PC-9 (cell line): Measurements from ENCODE around the gene RNF19B.

Source experiments
- EZH2 ChIP-seq: fragments of 200-600 bp; sonication (generic); IDR thresholded peaks from 2 replicates; pipeline ENCODE4 v1.8.0; 2017; ENCODE audit warnings: antibody characterized with exemption, low read depth
- TF ChIP-seq, protein P1 (sequence below): fragments of 200-600 bp; sonication (generic); conservative IDR thresholded peaks from 2 replicates; pipeline ENCODE4 v1.6.1; 2017; ENCODE audit warnings: mixed run types, antibody characterized with exemption, mild to moderate bottlenecking, moderate library complexity

GRCh38 chr1:32949519-32949918 is 15.1 kb downstream of the RNF19B start:
- TF ChIP-seq, protein P1, sequence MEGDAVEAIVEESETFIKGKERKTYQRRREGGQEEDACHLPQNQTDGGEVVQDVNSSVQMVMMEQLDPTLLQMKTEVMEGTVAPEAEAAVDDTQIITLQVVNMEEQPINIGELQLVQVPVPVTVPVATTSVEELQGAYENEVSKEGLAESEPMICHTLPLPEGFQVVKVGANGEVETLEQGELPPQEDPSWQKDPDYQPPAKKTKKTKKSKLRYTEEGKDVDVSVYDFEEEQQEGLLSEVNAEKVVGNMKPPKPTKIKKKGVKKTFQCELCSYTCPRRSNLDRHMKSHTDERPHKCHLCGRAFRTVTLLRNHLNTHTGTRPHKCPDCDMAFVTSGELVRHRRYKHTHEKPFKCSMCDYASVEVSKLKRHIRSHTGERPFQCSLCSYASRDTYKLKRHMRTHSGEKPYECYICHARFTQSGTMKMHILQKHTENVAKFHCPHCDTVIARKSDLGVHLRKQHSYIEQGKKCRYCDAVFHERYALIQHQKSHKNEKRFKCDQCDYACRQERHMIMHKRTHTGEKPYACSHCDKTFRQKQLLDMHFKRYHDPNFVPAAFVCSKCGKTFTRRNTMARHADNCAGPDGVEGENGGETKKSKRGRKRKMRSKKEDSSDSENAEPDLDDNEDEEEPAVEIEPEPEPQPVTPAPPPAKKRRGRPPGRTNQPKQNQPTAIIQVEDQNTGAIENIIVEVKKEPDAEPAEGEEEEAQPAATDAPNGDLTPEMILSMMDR: no peak
- TF ChIP-seq EZH2: no peak
